ENCODE results near the gene PATJ. TPM values are rescaled to one million over a fixed set of nuclear protein-coding genes. Genes with fewer than 3 reads are reported as not detected.

The PATJ gene
- total and polyA plus RNA-seq, 3 donors from 2014 or later, result 12.9 to 44.5 (median 21.6) TPM

DNA sequence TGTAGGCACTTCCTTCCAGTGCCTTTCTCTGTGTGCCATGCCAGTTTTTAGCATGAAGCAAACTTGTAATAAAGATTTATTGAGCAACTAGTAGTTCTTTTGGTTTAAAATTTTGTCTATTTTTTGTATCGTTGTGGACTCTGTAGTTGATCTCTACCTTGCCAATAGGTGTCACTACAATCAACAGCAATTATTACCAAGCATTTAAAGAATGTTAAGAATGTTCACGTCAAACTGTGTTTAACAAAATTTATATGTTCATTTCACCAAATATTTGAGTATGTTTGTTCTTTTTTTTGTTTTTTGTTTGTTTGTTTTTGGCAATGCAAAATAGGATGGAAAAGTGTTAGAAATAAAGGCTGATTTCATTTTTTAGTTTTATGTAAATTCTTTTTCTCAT is 208.1 kb downstream of the PATJ start:
- Histone ChIP-seq H3K4me1 (peaks cover 4% of the 10 kb centered on the region), H3K27me3 (no peaks in the 10 kb centered on the region), H3K36me3 (ENCODE audit: low read depth, missing control alignments) (no peaks in the 10 kb centered on the region), H3K4me3 (no peak overlapping the region), H3K9me3 (no peaks in the 10 kb centered on the region), H3K27ac (no peak overlapping the region)
- no peak for DNase-seq
- 43 to 57% methylated on average over 2 of the region's 2 CpGs for WGBS, 2 donors
- intact Hi-C loops (cut with DNase I; ENCODE audit: low total_unique reads), result no loop called here
- TF ChIP-seq, protein P1, sequence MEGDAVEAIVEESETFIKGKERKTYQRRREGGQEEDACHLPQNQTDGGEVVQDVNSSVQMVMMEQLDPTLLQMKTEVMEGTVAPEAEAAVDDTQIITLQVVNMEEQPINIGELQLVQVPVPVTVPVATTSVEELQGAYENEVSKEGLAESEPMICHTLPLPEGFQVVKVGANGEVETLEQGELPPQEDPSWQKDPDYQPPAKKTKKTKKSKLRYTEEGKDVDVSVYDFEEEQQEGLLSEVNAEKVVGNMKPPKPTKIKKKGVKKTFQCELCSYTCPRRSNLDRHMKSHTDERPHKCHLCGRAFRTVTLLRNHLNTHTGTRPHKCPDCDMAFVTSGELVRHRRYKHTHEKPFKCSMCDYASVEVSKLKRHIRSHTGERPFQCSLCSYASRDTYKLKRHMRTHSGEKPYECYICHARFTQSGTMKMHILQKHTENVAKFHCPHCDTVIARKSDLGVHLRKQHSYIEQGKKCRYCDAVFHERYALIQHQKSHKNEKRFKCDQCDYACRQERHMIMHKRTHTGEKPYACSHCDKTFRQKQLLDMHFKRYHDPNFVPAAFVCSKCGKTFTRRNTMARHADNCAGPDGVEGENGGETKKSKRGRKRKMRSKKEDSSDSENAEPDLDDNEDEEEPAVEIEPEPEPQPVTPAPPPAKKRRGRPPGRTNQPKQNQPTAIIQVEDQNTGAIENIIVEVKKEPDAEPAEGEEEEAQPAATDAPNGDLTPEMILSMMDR (IDR thresholded peaks at IDR 0.05), result no peak
- no peak for TF ChIP-seq POLR2A (IDR thresholded peaks at IDR 0.05)

- Histone ChIP-seq H3K9me3 (no peaks in the 10 kb centered on the region), H3K27me3 (no peaks in the 10 kb centered on the region), H3K27ac (no peak overlapping the region), H3K4me3 (no peak overlapping the region), H3K4me1 (peaks cover 4% of the 10 kb centered on the region), H3K36me3 (ENCODE audit: low read depth, missing control alignments) (no peaks in the 10 kb centered on the region)
- TF ChIP-seq, protein P1 (IDR thresholded peaks at IDR 0.05), result no peak
- 53 to 58% methylated on average over 9 of the region's 9 CpGs for WGBS, 2 donors
- intact Hi-C loops (cut with DNase I; ENCODE audit: low total_unique reads), result no loop called here
- DNase-seq, result no peak
Measured at GRCh38 chr1:61951731-61952580, 209.7 kb downstream of the PATJ start.

GRCh38 chr1:61952675-61953074 is 210.4 kb downstream of the PATJ start:
- TF ChIP-seq, protein P1 (IDR thresholded peaks at IDR 0.05), result no peak
- TF ChIP-seq POLR2A (IDR thresholded peaks at IDR 0.05), result no peak
- Histone ChIP-seq H3K4me1 (peaks cover 4% of the 10 kb centered on the region), H3K9me3 (no peaks in the 10 kb centered on the region), H3K27me3 (no peaks in the 10 kb centered on the region), H3K27ac (no peak overlapping the region), H3K36me3 (ENCODE audit: low read depth, missing control alignments) (no peaks in the 10 kb centered on the region), H3K4me3 (no peak overlapping the region)
- 65 to 74% methylated on average over 1 of the region's 1 CpG for WGBS, 2 donors
- DNase-seq, result no peak
- intact Hi-C loops (cut with DNase I; ENCODE audit: low total_unique reads), result no loop called here

DNA sequence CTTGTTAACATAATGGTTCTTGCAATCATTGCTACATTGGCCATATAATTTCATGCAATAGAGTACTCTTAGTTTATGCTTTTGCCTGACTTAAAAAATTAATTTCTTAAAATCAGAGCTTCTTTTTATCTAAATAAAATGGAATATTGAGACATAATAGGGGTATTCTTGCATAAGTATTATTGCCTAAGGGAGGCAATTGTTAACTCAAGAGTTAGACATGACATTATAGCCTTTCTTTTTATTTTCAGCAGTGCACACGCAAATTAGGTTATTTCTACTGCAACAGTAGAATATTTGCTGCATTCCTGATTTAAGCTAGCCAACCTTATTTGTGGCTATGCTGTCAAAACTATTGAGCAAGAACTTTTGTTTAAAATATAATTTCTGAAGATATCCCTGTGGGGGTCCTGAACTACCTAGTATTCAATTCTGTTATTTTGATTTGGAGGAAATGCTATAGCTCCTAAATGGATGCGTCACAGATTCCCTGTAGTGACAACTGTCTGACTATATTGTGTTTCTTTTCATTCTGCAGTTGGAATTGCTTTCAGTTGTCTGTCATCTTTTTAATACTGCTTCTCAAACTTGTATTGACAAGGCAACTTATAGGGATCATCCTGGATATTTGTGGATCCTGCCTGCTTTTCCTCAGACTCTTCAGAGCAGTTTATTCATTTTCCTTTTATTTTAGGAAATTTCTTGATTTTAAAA is 211.0 kb downstream of the PATJ start:
- TF ChIP-seq POLR2A (IDR thresholded peaks at IDR 0.05), result no peak
- TF ChIP-seq, protein P1 (IDR thresholded peaks at IDR 0.05), result no peak
- H3K9me3 ChIP-seq, result no peaks in the 10 kb centered on the region
- intact Hi-C loops (cut with DNase I; ENCODE audit: low total_unique reads), result no loop called here
- 87 to 96% methylated on average over 2 of the region's 2 CpGs for WGBS, 2 donors
- no peak overlapping the region for H3K4me3 ChIP-seq
- H3K4me1 ChIP-seq, result peaks cover 4% of the 10 kb centered on the region
- H3K27me3 ChIP-seq, result no peaks in the 10 kb centered on the region
- H3K27ac ChIP-seq, result no peak overlapping the region
- no peaks in the 10 kb centered on the region for H3K36me3 ChIP-seq (ENCODE audit: low read depth, missing control alignments)
- no peak for DNase-seq

Data from testis (tissue), 3 donors.